Stimulated activated CD8-positive, alpha-beta memory T cell treated with anti-CD3 and anti-CD28 coated beads, Interleukin-15, amount 100 ng/mL, for 24 hours (primary cell): ENCODE measurements around the gene PCDHGB1.
"Not testable (repeated sequence)": the region's sequence is repeated elsewhere in the genome, so short reads cannot be mapped to it uniquely, and the experiment has no call there.

Experiments used
- DNase-seq: peaks from one replicate; pipeline ENCODE4 v3.0.0-alpha.2; 2020; ENCODE audit warnings: low read depth

PCDHGB1 gene

DNA sequence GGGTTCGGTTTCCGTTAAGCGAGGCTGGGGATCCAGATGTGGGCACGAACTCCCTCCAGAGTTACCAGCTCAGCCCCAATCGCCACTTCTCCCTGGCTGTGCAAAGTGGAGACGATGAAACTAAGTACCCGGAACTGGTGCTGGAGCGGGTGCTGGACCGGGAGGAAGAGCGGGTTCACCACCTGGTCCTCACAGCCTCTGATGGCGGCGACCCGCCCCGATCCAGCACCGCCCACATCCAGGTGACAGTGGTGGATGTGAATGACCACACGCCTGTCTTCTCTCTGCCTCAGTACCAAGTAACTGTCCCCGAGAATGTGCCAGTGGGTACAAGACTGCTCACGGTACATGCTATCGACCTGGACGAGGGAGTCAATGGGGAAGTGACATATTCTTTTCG, 33.4 kb downstream of the PCDHGB1 start:
- DNase-seq, result no peak

DNA sequence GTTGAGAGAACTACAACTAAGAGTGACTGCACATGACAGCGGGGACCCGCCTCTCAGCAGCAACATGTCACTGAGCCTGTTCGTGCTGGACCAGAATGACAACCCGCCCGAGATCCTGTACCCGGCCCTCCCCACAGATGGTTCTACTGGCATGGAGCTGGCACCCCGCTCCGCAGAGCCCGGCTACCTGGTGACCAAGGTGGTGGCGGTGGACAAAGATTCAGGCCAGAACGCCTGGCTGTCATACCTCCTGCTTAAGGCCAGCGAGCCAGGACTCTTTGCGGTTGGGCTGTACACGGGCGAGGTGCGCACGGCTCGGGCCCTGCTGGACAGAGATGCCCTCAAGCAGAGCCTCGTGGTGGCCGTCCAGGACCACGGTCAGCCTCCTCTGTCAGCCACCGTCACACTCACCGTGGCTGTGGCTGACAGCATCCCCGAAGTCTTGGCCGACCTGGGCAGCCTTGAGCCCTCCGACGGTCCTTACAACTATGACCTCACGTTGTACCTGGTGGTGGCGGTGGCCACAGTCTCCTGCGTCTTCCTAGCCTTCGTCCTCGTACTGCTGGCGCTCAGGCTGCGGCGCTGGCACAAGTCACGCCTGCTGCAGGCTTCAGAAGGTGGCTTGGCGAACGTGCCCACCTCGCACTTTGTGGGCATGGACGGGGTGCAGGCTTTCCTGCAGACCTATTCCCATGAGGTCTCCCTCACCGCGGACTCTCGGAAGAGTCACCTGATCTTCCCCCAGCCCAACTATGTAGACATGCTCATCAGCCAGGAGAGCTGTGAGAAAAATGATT, 34.8 kb downstream of the PCDHGB1 start:
- DNase-seq, result no peak

DNA sequence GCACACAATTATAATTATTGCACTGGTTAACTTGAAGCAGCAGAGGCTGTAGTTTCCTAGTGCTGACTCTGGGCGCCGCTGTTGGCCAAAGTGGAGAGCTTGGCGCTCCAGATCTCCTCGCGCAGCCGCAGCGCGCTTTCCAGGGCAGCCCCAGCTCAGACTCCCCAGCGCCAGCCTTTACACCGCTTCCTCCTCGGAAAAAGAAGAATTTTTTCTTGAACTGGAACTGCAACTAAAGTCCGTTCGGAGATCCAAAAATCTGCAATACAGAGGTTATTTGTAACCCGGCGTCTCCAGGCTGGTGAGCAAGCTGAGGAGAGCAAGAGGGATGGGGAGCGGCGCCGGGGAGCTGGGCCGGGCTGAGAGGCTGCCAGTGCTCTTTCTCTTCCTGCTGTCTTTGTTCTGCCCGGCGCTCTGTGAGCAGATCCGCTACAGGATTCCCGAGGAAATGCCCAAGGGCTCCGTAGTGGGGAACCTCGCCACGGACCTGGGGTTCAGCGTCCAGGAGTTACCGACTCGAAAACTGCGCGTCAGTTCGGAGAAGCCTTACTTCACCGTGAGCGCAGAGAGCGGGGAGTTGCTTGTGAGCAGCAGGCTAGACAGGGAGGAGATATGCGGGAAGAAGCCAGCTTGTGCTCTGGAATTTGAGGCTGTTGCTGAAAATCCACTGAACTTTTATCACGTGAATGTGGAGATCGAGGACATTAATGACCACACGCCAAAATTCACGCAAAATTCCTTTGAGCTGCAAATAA, 37.8 kb downstream of the PCDHGB1 start, which contains the start of gene PCDHGB4:
Gene PCDHGB4 (plus strand): TSS at position 142 of the 755 bp plus-strand sequence. CDS start 187 bp downstream, at position 329.
- not testable (repeated sequence) for DNase-seq

- no peak for DNase-seq
These were observed 38.8 kb downstream of the PCDHGB1 start for GRCh38 chr5:141388661-141389060.

- DNase-seq, result no peak
These were observed 39.5 kb downstream of the PCDHGB1 start for GRCh38 chr5:141389153-141390042.

DNA sequence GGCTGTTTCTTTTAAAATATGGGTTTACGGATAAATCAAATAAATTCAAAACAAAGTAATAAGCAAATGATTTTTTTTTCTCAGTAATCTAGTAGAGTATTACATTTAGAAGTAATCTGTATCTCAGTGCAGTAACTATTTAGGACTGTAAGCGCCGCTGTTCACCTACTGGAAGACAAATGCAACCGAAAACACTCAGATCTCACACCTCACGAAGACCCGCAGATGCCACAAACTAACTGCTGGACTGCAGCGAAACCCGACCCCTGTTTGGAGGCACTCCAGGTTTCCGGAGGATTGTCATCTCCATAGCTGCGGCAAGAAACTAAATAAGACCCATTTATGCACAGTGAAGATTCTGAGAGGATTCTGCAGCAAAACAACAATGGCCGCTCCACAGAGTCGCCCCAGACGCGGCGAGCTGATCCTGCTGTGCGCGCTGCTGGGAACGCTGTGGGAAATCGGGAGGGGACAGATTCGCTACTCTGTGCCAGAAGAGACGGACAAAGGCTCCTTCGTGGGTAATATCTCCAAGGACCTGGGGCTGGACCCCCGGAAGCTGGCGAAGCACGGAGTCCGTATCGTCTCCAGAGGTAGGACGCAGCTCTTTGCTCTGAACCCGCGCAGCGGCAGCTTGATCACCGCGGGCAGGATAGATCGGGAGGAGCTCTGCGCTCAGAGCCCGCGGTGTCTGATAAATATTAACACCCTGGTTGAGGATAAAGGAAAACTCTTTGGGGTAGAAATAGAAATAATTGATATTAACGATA, 42.7 kb downstream of the PCDHGB1 start, which contains the start of gene PCDHGA8:
Gene PCDHGA8 (plus strand): TSS at position 205 of the 770 bp plus-strand sequence. CDS start 181 bp downstream, at position 386.
- no peak for DNase-seq

DNA sequence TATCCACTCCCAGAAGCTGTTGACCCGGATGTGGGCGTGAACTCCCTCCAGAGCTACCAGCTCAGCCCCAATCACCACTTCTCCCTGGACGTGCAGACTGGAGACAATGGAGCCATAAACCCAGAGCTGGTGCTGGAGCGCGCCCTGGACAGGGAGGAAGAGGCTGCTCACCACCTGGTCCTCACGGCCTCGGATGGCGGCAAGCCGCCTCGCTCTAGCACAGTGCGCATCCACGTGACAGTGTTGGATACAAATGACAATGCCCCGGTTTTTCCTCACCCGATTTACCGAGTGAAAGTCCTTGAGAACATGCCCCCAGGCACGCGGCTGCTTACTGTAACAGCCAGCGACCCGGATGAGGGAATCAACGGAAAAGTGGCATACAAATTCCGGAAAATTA, 43.4 kb downstream of the PCDHGB1 start:
- no peak for DNase-seq

DNA sequence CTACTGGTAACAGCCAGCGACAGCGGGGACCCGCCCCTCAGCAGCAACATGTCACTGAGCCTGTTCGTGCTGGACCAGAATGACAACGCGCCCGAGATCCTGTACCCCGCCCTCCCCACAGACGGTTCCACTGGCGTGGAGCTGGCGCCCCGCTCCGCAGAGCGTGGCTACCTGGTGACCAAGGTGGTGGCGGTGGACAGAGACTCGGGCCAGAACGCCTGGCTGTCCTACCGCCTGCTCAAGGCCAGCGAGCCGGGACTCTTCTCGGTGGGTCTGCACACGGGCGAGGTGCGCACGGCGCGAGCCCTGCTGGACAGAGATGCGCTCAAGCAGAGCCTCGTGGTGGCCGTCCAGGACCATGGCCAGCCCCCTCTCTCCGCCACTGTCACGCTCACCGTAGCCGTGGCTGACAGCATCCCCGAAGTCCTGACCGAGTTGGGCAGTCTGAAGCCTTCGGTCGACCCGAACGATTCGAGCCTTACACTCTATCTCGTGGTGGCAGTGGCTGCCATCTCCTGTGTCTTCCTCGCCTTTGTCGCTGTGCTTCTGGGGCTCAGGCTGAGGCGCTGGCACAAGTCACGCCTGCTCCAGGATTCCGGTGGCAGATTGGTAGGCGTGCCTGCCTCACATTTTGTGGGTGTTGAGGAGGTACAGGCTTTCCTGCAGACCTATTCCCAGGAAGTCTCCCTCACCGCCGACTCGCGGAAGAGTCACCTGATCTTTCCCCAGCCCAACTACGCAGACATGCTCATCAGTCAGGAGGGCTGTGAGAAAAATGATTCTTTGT, 44.7 kb downstream of the PCDHGB1 start:
- not testable (repeated sequence) for DNase-seq

GRCh38 chr5:141397756-141398551, 48.1 kb downstream of the PCDHGB1 start, which contains the start of gene PCDHGB5:
Gene PCDHGB5 (plus strand): TSS chr5:141397947. CDS start chr5:141398128, 181 bp downstream.
- DNase-seq, result not testable (repeated sequence)

GRCh38 chr5:141398608-141399007, 48.7 kb downstream of the PCDHGB1 start:
- DNase-seq, result no peak

- no peak for DNase-seq
These were observed 49.8 kb downstream of the PCDHGB1 start for GRCh38 chr5:141399555-141400258.
